HG02642 (cell line): ENCODE results near the gene MFSD12.

Experiments used
- ATAC-seq: cut with Tn5 transposase; IDR thresholded peaks from one replicate; pipeline ENCODE4 v1.9.1; 2021; ENCODE audit warnings: mild to moderate bottlenecking; ENCODE audit not compliant: unreplicated experiment, poor library complexity

The MFSD12 gene

GRCh38 chr19:3563709-3564524 is 6.5 kb upstream of the MFSD12 start:
- no peak for ATAC-seq

GRCh38 chr19:3556978-3557460 is 367 bp downstream of the MFSD12 start:
- ATAC-seq, result peak; percentile 36

- ATAC-seq, result no peak
Observed at GRCh38 chr19:3556423-3556977, 886 bp downstream of the MFSD12 start.

GRCh38 chr19:3555653-3556422 is 1.5 kb downstream of the MFSD12 start:
- no peak for ATAC-seq

- ATAC-seq, result no peak
Observed at GRCh38 chr19:3554254-3555083, 2.9 kb downstream of the MFSD12 start.

- ATAC-seq, result no peak
Observed at GRCh38 chr19:3551792-3552095, 5.6 kb downstream of the MFSD12 start.

- no peak for ATAC-seq
Observed at GRCh38 chr19:3550947-3551791, 6.2 kb downstream of the MFSD12 start.

- no peak for ATAC-seq
Observed at GRCh38 chr19:3549816-3550215, 7.6 kb downstream of the MFSD12 start.

DNA sequence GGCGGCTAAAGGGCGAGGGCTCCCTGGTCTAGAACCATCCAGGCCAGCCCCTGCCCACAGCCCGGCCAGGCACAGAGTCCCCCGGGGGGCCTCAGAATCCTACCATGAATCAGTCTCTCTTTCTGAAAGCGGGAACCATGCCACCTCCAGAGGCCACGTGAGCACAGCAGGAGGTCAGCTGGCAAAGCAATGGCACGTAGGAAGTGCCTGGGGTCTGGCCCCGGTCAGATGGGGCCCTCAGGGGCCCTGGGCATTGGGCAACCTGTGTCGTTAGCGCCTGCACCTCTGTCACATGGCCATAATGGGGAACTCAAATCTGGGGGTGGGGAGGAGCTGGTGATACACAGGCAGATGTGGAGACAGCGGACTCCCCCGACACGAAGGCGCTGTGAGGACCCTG is 8.8 kb downstream of the MFSD12 start:
- ATAC-seq, result no peak

GRCh38 chr19:3547767-3548282 is 9.6 kb downstream of the MFSD12 start:
- ATAC-seq, result no peak

DNA sequence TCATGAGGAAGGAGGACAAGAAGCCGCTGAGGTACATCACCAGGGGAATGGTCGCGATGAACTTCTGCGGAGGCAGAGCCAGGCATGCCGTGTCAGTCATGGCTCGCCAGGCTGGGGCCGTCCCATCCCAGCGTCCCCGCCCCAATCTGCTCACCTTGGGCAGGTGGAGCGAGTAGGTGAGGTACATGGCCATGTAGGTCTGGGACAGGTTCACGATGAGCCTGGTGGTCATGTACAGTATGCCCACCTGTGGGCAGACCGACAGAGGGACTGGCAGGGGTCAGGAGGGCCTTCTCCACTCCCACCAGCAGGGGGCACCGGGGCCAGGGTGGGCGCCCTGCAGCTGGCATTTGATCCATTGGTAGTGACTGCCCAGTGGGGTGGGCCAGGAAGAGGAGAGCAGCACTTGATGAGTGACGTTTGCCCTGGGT is 10.1 kb downstream of the MFSD12 start:
- no peak for ATAC-seq

- no peak for ATAC-seq
Observed at GRCh38 chr19:3546119-3546518, 11.3 kb downstream of the MFSD12 start.

- no peak for ATAC-seq
Observed at GRCh38 chr19:3545669-3546034, 11.7 kb downstream of the MFSD12 start.

DNA sequence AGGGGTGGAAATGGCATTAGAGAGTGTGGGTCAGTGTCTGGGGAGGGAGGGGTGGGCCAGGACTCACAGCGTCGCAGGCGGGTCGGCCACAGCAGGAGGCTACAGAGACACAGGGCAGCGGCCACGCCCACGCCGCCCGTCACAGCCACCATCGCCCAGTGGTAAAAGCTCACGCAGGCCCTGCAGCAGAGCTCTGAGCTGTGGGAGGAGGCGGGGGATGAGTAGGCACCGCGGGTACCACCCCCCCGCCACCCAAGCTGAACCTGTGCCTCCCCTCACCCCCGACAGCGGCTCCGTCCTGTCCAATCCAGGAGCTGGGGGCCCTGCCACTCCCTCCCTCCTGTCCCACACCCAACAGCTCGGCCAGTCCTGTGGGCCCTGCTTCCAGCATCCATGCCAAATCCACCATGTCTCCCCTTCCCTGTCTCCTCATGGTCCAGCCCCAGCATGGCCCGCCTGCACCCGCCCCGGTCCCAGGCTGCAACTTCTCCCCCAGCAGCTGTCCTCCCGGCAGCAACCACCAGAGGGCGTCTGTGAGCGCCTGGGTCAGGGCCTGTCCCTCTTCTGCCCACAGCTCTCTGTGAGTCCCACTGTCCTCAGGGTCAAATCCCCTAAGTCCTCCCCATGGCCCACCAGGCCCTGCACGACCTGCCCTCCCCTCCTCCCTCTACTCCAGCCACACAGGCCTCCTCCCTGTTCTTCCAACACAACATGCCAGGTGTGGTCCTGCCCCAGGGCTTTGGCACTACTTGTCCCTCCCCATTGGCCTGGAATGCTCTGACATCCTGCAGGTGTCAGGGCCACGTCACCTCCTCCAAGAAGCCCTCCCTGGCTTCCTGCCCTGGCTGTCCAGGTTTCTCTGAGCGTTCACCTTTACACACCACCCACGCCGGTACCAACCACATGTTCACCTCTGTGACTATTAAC is 12.4 kb downstream of the MFSD12 start:
- no peak for ATAC-seq

- no peak for ATAC-seq
Observed at GRCh38 chr19:3544058-3544376, 13.4 kb downstream of the MFSD12 start.

GRCh38 chr19:3543150-3544057 is 14.0 kb downstream of the MFSD12 start:
- no peak for ATAC-seq

DNA sequence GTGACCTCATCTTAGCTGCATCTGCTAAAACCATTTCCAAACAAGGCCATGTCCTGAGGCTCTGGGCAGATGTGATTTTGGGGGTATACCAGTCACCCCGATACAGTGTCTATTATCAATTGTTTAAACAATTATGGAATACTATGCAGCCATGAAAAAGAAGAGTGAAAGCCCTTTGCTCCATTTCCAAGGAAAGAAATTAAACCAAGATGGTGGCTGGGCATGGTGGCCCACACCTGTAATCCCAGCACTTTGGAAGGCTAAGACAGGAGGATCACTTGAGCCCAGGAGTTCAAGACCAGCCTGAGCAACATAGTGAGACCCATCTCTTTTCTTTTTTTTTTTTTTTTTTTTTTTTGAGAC is 17.6 kb downstream of the MFSD12 start:
- ATAC-seq, result no peak
